Lower leg skin (tissue), 4 donors: ENCODE results near the gene COA8. TPM values are rescaled to one million over a fixed set of nuclear protein-coding genes. Genes with fewer than 3 reads are reported as not detected.
A peak's percentile ranks its signal among the peaks of the same experiment; 100 is the strongest.

Experiments used
- DNase-seq, 2 donors: peaks; one replicate each; pipeline ENCODE4 v3.0.0-alpha.2; 2019; ENCODE audit warnings: low spot score in 2 of 2
- H3K4me3 ChIP-seq: fragments of 200-600 bp; sonication (generic); 2 replicates; pipeline ENCODE4 v1.5.1; 2017; ENCODE audit warnings: mild to moderate bottlenecking, low read depth; ENCODE audit not compliant: poor library complexity, severe bottlenecking
- CTCF ChIP-seq, 3 donors: fragments of 450-650 bp; IDR thresholded peaks; one replicate each; pipeline ENCODE4 v1.5.1; 2016; ENCODE audit warnings: antibody characterized with exemption in 3 of 3, mild to moderate bottlenecking in 3 of 3, moderate library complexity in 2 of 3
- POLR2A ChIP-seq, 2 donors: fragments of 450-650 bp; IDR thresholded peaks; one replicate each; pipeline ENCODE4 v1.6.1; 2016 to 2017; ENCODE audit warnings: antibody characterized with exemption in 2 of 2, mild to moderate bottlenecking in 1 of 2, moderate library complexity in 1 of 2
- WGBS, 2 donors: methylation state at CpG; one replicate each; pipeline ENCODE4 v1.1.5; 2018; 5-methylcytosine and 5-hydroxymethylcytosine counted together
- intact Hi-C: fragments of 100-400 bp; cut with DNase I; formaldehyde crosslinking; loops from one replicate; pipeline ENCODE4 v1.15.0; 2023; ENCODE audit warnings: low total_unique reads
- total RNA-seq, 4 donors: library from RNA; depleted of rRNA; stranded (reverse); fragments of >200 nt; gene quantifications; one replicate each; pipeline ENCODE4 v1.1.0, GENCODE V29; 2016

Gene COA8
- total RNA-seq, 4 donors from 2014 or later = 21.0 to 32.9 (median 30.0) TPM

DNA sequence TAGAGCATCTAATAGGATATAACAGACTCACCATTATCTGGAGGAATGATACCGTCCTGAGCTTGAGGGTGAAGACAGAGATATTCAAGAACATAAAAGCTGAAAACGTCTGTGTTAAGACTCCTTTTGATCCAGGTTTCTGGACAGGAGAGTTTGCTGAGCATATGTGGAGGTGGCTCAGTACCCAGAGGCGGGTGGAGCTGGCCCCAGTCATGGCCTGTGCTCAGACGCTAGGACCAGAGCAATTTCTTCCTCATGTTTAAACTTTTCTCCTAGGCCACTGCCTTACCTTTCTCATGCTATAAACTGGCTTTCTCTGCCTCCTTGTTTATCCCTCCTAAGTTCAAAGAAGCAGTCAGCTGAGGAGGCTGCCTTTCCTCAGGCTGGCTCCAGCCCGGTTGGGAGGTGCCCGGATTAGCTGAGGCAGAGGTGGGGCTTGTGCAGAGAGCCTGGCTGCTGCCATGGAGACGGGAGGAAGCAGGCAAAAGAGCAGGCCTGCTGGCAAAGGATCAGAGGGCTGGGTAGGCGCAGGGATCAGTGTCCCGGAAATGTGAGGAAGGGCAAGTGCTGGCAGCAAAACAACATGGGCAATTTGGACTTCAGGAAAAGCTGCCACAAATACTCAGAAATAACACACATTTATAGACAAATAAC is 13.7 kb downstream of the COA8 start:
- peak; percentile 91 to 97 for DNase-seq
- TF ChIP-seq POLR2A (IDR thresholded peaks at IDR 0.05) (no peak), CTCF (IDR thresholded peaks at IDR 0.05) (no peak)
- intact Hi-C loops = loop anchor here (10.0 kb wide), 1 partner anchor 128 kb away; no protein-coding TSS in a partner anchor
- WGBS, 2 donors = 14 to 16% methylated on average over 9 of the region's 9 CpGs
- no peak overlapping the region for H3K4me3 ChIP-seq

- no peak for DNase-seq
- WGBS, 2 donors = 94% methylated on average over 12 of the region's 12 CpGs
- TF ChIP-seq CTCF (IDR thresholded peaks at IDR 0.05) (no peak), POLR2A (IDR thresholded peaks at IDR 0.05) (no peak)
- intact Hi-C loops = loop anchor here (10.0 kb wide), 1 partner anchor 126 kb away; no protein-coding TSS in a partner anchor
- no peak overlapping the region for H3K4me3 ChIP-seq
Observed at GRCh38 chr14:103578401-103579075, 15.8 kb downstream of the COA8 start.

GRCh38 chr14:103581206-103581605 is 18.4 kb downstream of the COA8 start:
- no peak for DNase-seq
- TF ChIP-seq CTCF (IDR thresholded peaks at IDR 0.05) (no peak), POLR2A (IDR thresholded peaks at IDR 0.05) (no peak)
- WGBS, 2 donors = 86 to 89% methylated on average over 11 of the region's 11 CpGs
- H3K4me3 ChIP-seq = no peak overlapping the region
- intact Hi-C loops = loop anchor here (5.0 kb wide), 1 partner anchor 1289 kb away; no protein-coding TSS in a partner anchor

GRCh38 chr14:103581954-103582703 is 19.4 kb downstream of the COA8 start:
- TF ChIP-seq POLR2A (IDR thresholded peaks at IDR 0.05) = no peak
- no peak for TF ChIP-seq CTCF (IDR thresholded peaks at IDR 0.05)
- WGBS, 2 donors = 66 to 69% methylated on average over 19 to 22 of the region's 26 CpGs
- intact Hi-C loops = loop anchor here (5.0 kb wide), 1 partner anchor 1290 kb away; no protein-coding TSS in a partner anchor
- DNase-seq = peak; percentile 63 to 88
- no peak overlapping the region for H3K4me3 ChIP-seq

DNA sequence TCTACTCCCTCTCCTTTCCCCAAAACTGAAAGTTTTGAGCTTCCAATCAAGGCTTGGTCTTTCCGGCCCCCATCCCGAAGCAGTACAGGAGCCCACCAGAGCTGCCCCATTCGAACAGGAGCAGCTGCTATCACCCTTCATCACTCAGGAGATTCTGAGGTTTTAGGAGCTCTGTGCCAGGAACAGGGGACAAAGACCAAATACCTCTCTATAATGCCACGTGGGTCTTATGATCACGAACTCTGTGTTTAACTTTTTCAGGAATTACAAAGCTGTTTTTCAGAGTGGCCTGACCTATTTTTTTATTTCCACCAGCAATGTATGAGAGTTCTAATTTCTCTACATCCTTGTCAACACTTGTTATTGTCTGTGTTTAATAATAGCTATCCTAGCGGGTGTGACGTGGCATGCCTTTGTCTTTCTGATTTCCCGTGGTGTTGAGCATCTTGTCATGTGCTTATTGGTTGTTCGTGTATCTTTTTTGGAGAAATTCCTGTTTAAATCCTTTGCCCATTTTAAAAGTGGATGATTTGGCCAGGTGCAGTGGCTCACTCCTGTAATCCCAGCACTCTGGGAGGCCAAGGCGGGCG is 21.7 kb downstream of the COA8 start:
- no peak overlapping the region for H3K4me3 ChIP-seq
- intact Hi-C loops = loop anchor here (5.0 kb wide), 1 partner anchor 1292 kb away; no protein-coding TSS in a partner anchor
- TF ChIP-seq CTCF (IDR thresholded peaks at IDR 0.05) (no peak), POLR2A (IDR thresholded peaks at IDR 0.05) (no peak)
- no peak for DNase-seq
- 82 to 85% methylated on average over 11 of the region's 11 CpGs for WGBS, 2 donors
